OCI-M2 (cell line): ENCODE data around the gene CFL1.
A peak's percentile ranks its signal among the peaks of the same experiment; 100 is the strongest.

ENCODE experiments used
- DNase-seq: peaks from one replicate; lab custom pipeline; 2025; ENCODE audit not compliant: unreplicated experiment; lab: John Stamatoyannopoulos, UW

Gene CFL1

DNA sequence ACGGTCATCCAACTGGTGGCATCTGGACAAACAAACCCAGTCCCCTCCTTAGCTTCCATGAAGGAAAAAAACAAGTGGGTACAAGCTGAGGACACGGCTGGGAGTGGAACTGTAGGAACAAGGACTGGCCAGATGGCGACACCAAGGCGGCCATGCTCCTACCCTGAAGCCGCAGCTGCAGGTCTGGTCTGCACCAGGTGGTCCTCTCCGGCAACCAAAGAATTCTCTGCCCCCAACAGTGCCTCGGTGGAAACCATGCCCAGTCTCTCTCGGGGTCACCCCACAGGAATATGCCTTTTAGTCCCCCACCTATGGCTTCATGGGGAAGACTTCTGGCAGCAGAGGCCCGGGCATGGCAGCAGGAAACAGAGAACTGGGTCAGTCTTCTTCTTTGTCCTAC lies 48.5 kb downstream of the CFL1 start:
- no peak for DNase-seq

DNA sequence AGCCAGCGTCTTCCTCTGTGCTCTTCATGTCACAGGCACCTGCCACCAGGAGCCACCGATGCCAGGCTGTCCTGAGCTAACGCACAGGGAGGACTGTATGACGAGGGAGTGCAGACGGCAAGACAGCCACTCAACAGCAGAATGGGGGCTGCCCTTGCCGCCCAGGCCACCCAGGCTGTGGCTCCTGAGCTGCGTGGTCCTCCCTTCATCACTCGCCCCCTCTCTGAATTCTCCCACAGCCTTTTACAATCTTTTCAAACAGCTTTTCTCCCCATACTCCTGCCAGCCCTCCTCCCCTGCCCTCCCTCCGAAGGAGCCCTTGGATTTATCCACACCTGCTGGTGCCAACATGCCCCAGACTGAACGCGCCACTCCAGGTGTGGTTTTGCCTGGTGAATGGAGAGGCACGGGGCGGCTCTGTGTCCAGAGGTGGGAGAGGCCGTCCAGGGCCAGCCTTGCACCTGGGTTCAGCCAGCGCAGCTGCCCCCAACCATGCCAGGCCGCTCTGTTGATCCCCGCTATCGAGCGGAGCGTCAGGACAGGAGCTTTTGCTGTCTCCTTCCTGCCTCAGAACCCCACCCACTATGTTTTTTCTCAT lies 49.1 kb downstream of the CFL1 start:
- DNase-seq: no peak

- DNase-seq: peak; percentile 22
Observed at GRCh38 chr11:65806979-65807378, 51.0 kb downstream of the CFL1 start.
